AG04450 (cell line): ENCODE results near the gene MRPL51. TPM values are rescaled to one million over a fixed set of nuclear protein-coding genes. Genes with fewer than 3 reads are reported as not detected.

Experiments used
- CTCF ChIA-PET: fragments of 300-600, 350-600 bp; formaldehyde crosslinking; extraction: SDS; loops from one replicate; lab custom pipeline; 2022; ENCODE audit warnings: antibody characterized with exemption, inconsistent platforms; lab: Charles Lee
- POLR2A ChIA-PET: fragments of 350-600 bp; formaldehyde crosslinking; extraction: SDS; loops from one replicate; lab custom pipeline; 2021; ENCODE audit warnings: antibody characterized with exemption, inconsistent platforms; lab: Yijun Ruan, JAX
- DNase-seq: peaks from one replicate; pipeline ENCODE4 v3.0.0-alpha.2; 2011; ENCODE audit warnings: low read depth, low spot score
- H3K27ac ChIP-seq: one replicate; pipeline ENCODE4 v1.5.1; 2012; ENCODE audit warnings: low read depth, low read length, control low read depth
- H3K27me3 ChIP-seq: one replicate; pipeline ENCODE4 v1.6.0; 2012; ENCODE audit warnings: low read length; ENCODE audit not compliant: control insufficient read depth, insufficient read depth
- H3K4me3 ChIP-seq: 2 replicates; pipeline ENCODE4 v1.5.1; 2011; ENCODE audit warnings: mild to moderate bottlenecking, low read depth, low read length, control low read depth
- H3K9me3 ChIP-seq: 2 replicates; pipeline ENCODE4 v1.5.1; 2012; ENCODE audit warnings: low read length; ENCODE audit not compliant: control insufficient read depth, insufficient read depth
- polyA plus RNA-seq: library from polyadenylated mRNA; depleted of rRNA; stranded (reverse); fragments of >200 nt; gene quantifications from 2 replicates; pipeline ENCODE4 v1.2.3, GENCODE V29; 2011
- TF ChIP-seq, protein P1 (sequence below): IDR thresholded peaks from 2 replicates; pipeline ENCODE4 v1.5.1; 2011; ENCODE audit warnings: low read depth, low read length, control low read depth, inconsistent platforms

The MRPL51 gene
- polyA plus RNA-seq, 1 experiment: 165 TPM

DNA sequence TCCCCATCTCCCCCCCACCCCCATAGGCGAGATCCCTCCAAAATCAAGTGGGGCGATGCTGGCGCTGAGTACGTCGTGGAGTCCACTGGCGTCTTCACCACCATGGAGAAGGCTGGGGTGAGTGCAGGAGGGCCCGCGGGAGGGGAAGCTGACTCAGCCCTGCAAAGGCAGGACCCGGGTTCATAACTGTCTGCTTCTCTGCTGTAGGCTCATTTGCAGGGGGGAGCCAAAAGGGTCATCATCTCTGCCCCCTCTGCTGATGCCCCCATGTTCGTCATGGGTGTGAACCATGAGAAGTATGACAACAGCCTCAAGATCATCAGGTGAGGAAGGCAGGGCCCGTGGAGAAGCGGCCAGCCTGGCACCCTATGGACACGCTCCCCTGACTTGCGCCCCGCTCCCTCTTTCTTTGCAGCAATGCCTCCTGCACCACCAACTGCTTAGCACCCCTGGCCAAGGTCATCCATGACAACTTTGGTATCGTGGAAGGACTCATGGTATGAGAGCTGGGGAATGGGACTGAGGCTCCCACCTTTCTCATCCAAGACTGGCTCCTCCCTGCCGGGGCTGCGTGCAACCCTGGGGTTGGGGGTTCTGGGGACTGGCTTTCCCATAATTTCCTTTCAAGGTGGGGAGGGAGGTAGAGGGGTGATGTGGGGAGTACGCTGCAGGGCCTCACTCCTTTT, 44.0 kb upstream of the MRPL51 start:
- Histone ChIP-seq H3K4me3 (peak overlapping the region; percentile 97), H3K27ac (peak overlapping the region; percentile 82), H3K9me3 (peaks cover 7% of the 10 kb centered on the region; the same call in 1 of the 2 replicates), H3K27me3 (no peaks in the 10 kb centered on the region)
- no peak for DNase-seq
- TF ChIP-seq, protein P1, sequence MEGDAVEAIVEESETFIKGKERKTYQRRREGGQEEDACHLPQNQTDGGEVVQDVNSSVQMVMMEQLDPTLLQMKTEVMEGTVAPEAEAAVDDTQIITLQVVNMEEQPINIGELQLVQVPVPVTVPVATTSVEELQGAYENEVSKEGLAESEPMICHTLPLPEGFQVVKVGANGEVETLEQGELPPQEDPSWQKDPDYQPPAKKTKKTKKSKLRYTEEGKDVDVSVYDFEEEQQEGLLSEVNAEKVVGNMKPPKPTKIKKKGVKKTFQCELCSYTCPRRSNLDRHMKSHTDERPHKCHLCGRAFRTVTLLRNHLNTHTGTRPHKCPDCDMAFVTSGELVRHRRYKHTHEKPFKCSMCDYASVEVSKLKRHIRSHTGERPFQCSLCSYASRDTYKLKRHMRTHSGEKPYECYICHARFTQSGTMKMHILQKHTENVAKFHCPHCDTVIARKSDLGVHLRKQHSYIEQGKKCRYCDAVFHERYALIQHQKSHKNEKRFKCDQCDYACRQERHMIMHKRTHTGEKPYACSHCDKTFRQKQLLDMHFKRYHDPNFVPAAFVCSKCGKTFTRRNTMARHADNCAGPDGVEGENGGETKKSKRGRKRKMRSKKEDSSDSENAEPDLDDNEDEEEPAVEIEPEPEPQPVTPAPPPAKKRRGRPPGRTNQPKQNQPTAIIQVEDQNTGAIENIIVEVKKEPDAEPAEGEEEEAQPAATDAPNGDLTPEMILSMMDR: no peak
- POLR2A ChIA-PET: interaction anchor here (0.6 to 7.7 kb wide), 8 partner anchors 15 to 241 kb away, joined by 3 to 218 read pairs (median 5); partner anchors contain the start of genes IFFO1 and ZNF384
- CTCF ChIA-PET: interaction anchor here (0.6 to 4.2 kb wide), 16 partner anchors 13 to 295 kb away, joined by 3 to 103 read pairs (median 4); partner anchors contain the start of gene VAMP1

DNA sequence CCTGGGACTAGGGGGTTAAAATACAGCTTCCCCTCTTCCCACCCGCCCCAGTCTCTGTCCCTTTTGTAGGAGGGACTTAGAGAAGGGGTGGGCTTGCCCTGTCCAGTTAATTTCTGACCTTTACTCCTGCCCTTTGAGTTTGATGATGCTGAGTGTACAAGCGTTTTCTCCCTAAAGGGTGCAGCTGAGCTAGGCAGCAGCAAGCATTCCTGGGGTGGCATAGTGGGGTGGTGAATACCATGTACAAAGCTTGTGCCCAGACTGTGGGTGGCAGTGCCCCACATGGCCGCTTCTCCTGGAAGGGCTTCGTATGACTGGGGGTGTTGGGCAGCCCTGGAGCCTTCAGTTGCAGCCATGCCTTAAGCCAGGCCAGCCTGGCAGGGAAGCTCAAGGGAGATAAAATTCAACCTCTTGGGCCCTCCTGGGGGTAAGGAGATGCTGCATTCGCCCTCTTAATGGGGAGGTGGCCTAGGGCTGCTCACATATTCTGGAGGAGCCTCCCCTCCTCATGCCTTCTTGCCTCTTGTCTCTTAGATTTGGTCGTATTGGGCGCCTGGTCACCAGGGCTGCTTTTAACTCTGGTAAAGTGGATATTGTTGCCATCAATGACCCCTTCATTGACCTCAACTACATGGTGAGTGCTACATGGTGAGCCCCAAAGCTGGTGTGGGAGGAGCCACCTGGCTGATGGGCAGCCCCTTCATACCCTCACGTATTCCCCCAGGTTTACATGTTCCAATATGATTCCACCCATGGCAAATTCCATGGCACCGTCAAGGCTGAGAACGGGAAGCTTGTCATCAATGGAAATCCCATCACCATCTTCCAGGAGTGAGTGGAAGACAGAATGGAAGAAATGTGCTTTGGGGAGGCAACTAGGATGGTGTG, 43.1 kb upstream of the MRPL51 start:
- TF ChIP-seq, protein P1: no peak
- CTCF ChIA-PET: interaction anchor here (0.7 to 0.9 kb wide), 4 partner anchors 14 to 201 kb away, joined by 3 to 7 read pairs (median 3); no protein-coding TSS in a partner anchor

DNA sequence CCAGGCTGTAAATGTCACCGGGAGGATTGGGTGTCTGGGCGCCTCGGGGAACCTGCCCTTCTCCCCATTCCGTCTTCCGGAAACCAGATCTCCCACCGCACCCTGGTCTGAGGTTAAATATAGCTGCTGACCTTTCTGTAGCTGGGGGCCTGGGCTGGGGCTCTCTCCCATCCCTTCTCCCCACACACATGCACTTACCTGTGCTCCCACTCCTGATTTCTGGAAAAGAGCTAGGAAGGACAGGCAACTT, 42.6 kb upstream of the MRPL51 start:
- CTCF ChIA-PET: interaction anchor here (0.7 to 0.9 kb wide), 4 partner anchors 13 to 201 kb away, joined by 3 to 7 read pairs (median 3); no protein-coding TSS in a partner anchor
- TF ChIP-seq, protein P1: no peak
- Histone ChIP-seq H3K9me3 (peaks cover 7% of the 10 kb centered on the region; the same call in 1 of the 2 replicates), H3K27me3 (no peaks in the 10 kb centered on the region), H3K27ac (peak overlapping the region; percentile 82), H3K4me3 (peak overlapping the region; percentile 97)
- DNase-seq: no peak
- POLR2A ChIA-PET: interaction anchor here (1.0 to 7.7 kb wide), 4 partner anchors 16 to 200 kb away, joined by 7 to 218 read pairs (median 26); partner anchors contain the start of genes IFFO1 and ZNF384

More for the DNA sequence above, 43.1 kb upstream of the MRPL51 start:
- DNase-seq: no peak
- Histone ChIP-seq H3K4me3 (peak overlapping the region; percentile 97), H3K27me3 (no peaks in the 10 kb centered on the region), H3K9me3 (peaks cover 7% of the 10 kb centered on the region; the same call in 1 of the 2 replicates), H3K27ac (peak overlapping the region; percentile 82)
- POLR2A ChIA-PET: interaction anchor here (0.6 to 7.7 kb wide), 5 partner anchors 16 to 200 kb away, joined by 5 to 218 read pairs (median 13); partner anchors contain the start of genes IFFO1 and ZNF384

DNA sequence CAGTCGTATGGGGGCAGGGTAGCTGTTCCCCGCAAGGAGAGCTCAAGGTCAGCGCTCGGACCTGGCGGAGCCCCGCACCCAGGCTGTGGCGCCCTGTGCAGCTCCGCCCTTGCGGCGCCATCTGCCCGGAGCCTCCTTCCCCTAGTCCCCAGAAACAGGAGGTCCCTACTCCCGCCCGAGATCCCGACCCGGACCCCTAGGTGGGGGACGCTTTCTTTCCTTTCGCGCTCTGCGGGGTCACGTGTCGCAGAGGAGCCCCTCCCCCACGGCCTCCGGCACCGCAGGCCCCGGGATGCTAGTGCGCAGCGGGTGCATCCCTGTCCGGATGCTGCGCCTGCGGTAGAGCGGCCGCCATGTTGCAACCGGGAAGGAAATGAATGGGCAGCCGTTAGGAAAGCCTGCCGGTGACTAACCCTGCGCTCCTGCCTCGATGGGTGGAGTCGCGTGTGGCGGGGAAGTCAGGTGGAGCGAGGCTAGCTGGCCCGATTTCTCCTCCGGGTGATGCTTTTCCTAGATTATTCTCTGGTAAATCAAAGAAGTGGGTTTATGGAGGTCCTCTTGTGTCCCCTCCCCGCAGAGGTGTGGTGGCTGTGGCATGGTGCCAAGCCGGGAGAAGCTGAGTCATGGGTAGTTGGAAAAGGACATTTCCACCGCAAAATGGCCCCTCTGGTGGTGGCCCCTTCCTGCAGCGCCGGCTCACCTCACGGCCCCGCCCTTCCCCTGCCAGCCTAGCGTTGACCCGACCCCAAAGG, 42.1 kb upstream of the MRPL51 start:
- Histone ChIP-seq H3K4me3 (peak overlapping the region; percentile 97), H3K27me3 (no peaks in the 10 kb centered on the region), H3K9me3 (peaks cover 7% of the 10 kb centered on the region; the same call in 1 of the 2 replicates), H3K27ac (peak overlapping the region; percentile 82)
- ChIA-PET POLR2A (interaction anchor here (0.6 to 7.7 kb wide), 16 partner anchors 17 to 294 kb away, joined by 3 to 218 read pairs (median 8); partner anchors contain the start of genes IFFO1, LTBR, MRPL51 and TNFRSF1A), CTCF (interaction anchor here (0.7 to 0.9 kb wide), 4 partner anchors 13 to 200 kb away, joined by 3 to 7 read pairs (median 3); no protein-coding TSS in a partner anchor)
- DNase-seq: no peak
- TF ChIP-seq, protein P1: no peak
